GOT3 (cell line): ENCODE results near the gene PKIG.

Source experiments
- DNase-seq: peaks from one replicate; lab custom pipeline; 2025; ENCODE audit warnings: mixed read lengths; lab: John Stamatoyannopoulos, UW

The PKIG gene

DNA sequence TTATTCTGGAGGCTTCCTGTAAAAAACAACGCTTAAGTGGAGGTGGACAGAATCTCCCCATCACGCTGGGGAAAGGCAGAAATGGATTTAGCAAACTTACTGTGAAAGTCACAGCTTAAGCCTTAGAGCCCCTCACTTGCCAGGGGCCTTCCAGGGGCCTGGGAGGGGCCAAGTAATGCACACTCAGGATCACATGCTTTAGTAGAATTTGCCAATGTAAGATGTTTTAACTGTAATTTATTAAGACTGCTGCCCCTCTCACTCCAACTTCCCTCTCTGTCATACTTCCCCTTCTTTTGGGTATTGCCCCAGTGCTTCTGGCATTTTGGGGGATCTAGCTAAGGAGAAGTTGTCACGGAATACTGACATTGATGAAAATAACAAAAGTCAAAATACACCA is 81.8 kb downstream of the PKIG start:
- no peak for DNase-seq

DNA sequence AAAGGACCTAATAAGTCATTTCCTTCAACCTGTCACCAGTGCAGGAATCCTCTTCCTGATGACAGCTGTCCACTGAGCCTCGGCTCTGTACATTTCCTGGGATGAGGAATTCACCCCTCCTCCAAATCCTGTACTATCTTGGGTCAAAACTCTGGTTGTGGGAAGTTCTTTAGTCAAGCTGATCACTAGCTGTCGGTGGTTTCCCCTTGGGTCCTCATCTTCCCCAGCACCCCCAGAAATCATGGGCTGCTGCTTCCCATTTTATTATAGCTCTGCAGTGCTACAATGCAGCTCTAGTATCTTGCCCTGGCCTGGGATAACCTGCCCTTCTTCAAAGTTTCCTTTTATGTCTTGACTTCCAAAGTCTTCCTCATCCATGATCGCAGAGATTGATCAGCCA is 83.7 kb downstream of the PKIG start:
- DNase-seq = no peak
